Astrocyte (in vitro differentiated cells and primary cell): ENCODE data around the gene ZNF587. TPM values are rescaled to one million over a fixed set of nuclear protein-coding genes. Genes with fewer than 3 reads are reported as not detected.
"Not testable (repeated sequence)": the region's sequence is repeated elsewhere in the genome, so short reads cannot be mapped to it uniquely, and the experiment has no call there.

Experiments used
- DNase-seq: peaks from one replicate; pipeline ENCODE4 v3.0.0-alpha.2; 2010; ENCODE audit warnings: low read depth
- FAIRE-seq: peaks from 2 replicates; lab custom pipeline; 2011; peaks lifted over from hg19 to GRCh38; lab: Jason Lieb, UNC
- H2AFZ ChIP-seq: 2 replicates; pipeline ENCODE4 v1.6.0; 2012; ENCODE audit warnings: low read depth, low read length, inconsistent platforms
- H3K27ac ChIP-seq: 2 replicates; pipeline ENCODE4 v1.5.1; 2011; ENCODE audit warnings: low read depth, low read length, inconsistent platforms
- H3K27me3 ChIP-seq: 2 replicates; pipeline ENCODE4 v1.6.0; 2011; ENCODE audit warnings: low read length, inconsistent platforms; ENCODE audit not compliant: insufficient read depth
- H3K36me3 ChIP-seq: 2 replicates; pipeline ENCODE4 v1.5.1; 2011; ENCODE audit warnings: low read length, inconsistent platforms; ENCODE audit not compliant: insufficient read depth
- H3K4me1 ChIP-seq: 2 replicates; pipeline ENCODE4 v1.5.1; 2011; ENCODE audit warnings: low read length, inconsistent platforms; ENCODE audit not compliant: insufficient read depth
- H3K4me2 ChIP-seq: 2 replicates; pipeline ENCODE4 v1.6.0; 2012; ENCODE audit warnings: low read length, inconsistent platforms
- H3K4me3 ChIP-seq: 2 replicates; pipeline ENCODE4 v1.5.1; 2011; ENCODE audit warnings: low read depth, mild to moderate bottlenecking, low read length, inconsistent platforms; ENCODE audit not compliant: insufficient read depth
- H3K79me2 ChIP-seq: 2 replicates; pipeline ENCODE4 v1.6.0; 2012; ENCODE audit warnings: mild to moderate bottlenecking, low read length, inconsistent platforms; ENCODE audit not compliant: insufficient read depth
- H3K9ac ChIP-seq: 2 replicates; pipeline ENCODE4 v1.6.0; 2012; ENCODE audit warnings: mild to moderate bottlenecking, low read length, inconsistent platforms
- H3K9me3 ChIP-seq: 2 replicates; pipeline ENCODE4 v1.5.1; 2012; ENCODE audit warnings: low read depth, mild to moderate bottlenecking, low read length, inconsistent platforms; ENCODE audit not compliant: insufficient read depth
- H4K20me1 ChIP-seq: 2 replicates; pipeline ENCODE4 v1.6.0; 2012; ENCODE audit warnings: low read length, inconsistent platforms; ENCODE audit not compliant: insufficient read depth
- H3K27ac Mint-ChIP-seq: one replicate; pipeline ENCODE4 v1.8.0; 2021; ENCODE audit warnings: mild to moderate bottlenecking, mixed read lengths; ENCODE audit not compliant: unreplicated experiment
- H3K27me3 Mint-ChIP-seq: one replicate; pipeline ENCODE4 v1.8.0; 2021; ENCODE audit warnings: low read depth, mixed read lengths; ENCODE audit not compliant: unreplicated experiment
- H3K36me3 Mint-ChIP-seq: one replicate; pipeline ENCODE4 v1.8.0; 2021; ENCODE audit warnings: low read depth, mixed read lengths; ENCODE audit not compliant: unreplicated experiment
- H3K4me1 Mint-ChIP-seq: one replicate; pipeline ENCODE4 v1.8.0; 2021; ENCODE audit warnings: low read depth, mixed read lengths; ENCODE audit not compliant: unreplicated experiment
- H3K4me3 Mint-ChIP-seq: one replicate; pipeline ENCODE4 v1.8.0; 2021; ENCODE audit warnings: mild to moderate bottlenecking, moderate library complexity, mixed read lengths; ENCODE audit not compliant: unreplicated experiment
- H3K9me3 Mint-ChIP-seq: one replicate; pipeline ENCODE4 v1.8.0; 2021; ENCODE audit warnings: mild to moderate bottlenecking, mixed read lengths; ENCODE audit not compliant: unreplicated experiment
- EZH2 ChIP-seq: IDR thresholded peaks from 2 replicates; pipeline ENCODE4 v1.6.1; 2012; ENCODE audit warnings: mild to moderate bottlenecking, low read length, inconsistent platforms; ENCODE audit not compliant: insufficient read depth
- total RNA-seq: library from RNA; stranded (reverse); gene quantifications from 2 replicates; pipeline ENCODE4 v1.2.1, GENCODE V29; 2021
- TF ChIP-seq, protein P1 (sequence below): IDR thresholded peaks from 2 replicates; pipeline ENCODE4 v1.5.1; 2011; ENCODE audit warnings: low read depth, mild to moderate bottlenecking, inconsistent platforms, low read length, moderate library complexity; ENCODE audit not compliant: insufficient read depth

ZNF587 gene
- total RNA-seq, 1 donor from 2014 or later: 37.4 TPM

GRCh38 chr19:57803265-57803593 is 46.4 kb upstream of the ZNF587 start:
- Histone ChIP-seq H3K36me3 (peaks cover 13% of the 10 kb centered on the region), H3K4me3 (peak overlapping the region; percentile 96), H2AFZ (no peak overlapping the region), H3K4me2 (peak overlapping the region; percentile 99), H4K20me1 (no peaks in the 10 kb centered on the region), H3K27ac (peak overlapping the region; percentile 94), H3K9ac (peak overlapping the region; percentile 97), H3K79me2 (peaks cover 27% of the 10 kb centered on the region), H3K9me3 (no peaks in the 10 kb centered on the region), H3K27me3 (no peaks in the 10 kb centered on the region), H3K4me1 (peaks cover 11% of the 10 kb centered on the region)
- H3K36me3 Mint-ChIP-seq: peaks cover 22% of the 10 kb centered on the region
- peaks cover 33% of the 10 kb centered on the region for H3K4me1 Mint-ChIP-seq
- peak overlapping the region; percentile 99 for H3K27ac Mint-ChIP-seq
- peak overlapping the region; percentile 91 for H3K4me3 Mint-ChIP-seq
- DNase-seq (no peak), FAIRE-seq (no peak)
- no peaks in the 10 kb centered on the region for H3K27me3 Mint-ChIP-seq
- no peaks in the 10 kb centered on the region for H3K9me3 Mint-ChIP-seq
- no peak for TF ChIP-seq EZH2
- TF ChIP-seq, protein P1, sequence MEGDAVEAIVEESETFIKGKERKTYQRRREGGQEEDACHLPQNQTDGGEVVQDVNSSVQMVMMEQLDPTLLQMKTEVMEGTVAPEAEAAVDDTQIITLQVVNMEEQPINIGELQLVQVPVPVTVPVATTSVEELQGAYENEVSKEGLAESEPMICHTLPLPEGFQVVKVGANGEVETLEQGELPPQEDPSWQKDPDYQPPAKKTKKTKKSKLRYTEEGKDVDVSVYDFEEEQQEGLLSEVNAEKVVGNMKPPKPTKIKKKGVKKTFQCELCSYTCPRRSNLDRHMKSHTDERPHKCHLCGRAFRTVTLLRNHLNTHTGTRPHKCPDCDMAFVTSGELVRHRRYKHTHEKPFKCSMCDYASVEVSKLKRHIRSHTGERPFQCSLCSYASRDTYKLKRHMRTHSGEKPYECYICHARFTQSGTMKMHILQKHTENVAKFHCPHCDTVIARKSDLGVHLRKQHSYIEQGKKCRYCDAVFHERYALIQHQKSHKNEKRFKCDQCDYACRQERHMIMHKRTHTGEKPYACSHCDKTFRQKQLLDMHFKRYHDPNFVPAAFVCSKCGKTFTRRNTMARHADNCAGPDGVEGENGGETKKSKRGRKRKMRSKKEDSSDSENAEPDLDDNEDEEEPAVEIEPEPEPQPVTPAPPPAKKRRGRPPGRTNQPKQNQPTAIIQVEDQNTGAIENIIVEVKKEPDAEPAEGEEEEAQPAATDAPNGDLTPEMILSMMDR: no peak

DNA sequence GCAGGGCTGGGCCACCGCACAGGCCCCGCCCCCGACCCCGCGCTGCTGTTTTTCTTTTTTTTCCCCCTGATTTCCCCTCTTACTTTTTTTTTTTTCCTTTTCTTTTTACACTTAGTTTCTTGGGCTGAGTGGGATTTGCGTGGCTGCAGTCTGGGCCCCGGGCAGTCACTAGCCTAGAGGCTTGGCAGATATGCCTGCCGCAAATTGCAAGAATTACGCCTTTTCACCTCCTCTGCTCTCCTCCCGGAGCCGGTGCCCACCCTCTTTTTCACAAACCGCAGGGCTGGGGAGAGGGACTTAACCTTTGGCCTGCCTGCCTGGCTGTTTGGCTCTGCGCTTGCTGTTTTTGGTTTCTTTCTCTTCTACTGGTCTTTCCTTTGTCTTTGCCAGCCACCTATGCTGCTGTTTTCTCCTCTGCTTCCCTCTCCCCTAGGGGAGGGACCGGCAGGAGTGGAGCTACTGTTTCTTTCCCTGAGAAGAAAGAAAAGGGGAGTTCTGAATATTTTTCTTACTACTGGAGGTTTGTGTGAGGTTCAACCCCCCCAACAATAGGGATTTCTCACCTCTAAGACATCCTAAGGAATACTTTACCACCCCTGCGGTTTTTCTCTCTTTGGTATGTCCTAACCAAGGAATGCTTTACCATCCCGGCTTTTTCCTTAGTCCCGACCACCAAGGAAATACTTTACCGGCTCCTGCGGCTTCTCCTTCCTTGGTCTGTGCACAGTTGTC is 45.9 kb upstream of the ZNF587 start:
- H3K4me1 ChIP-seq: peaks cover 11% of the 10 kb centered on the region
- no peak for TF ChIP-seq EZH2
- TF ChIP-seq, protein P1: no peak
- H3K9me3 ChIP-seq: peaks cover 3% of the 10 kb centered on the region
- H3K4me3 ChIP-seq: peak overlapping the region; percentile 96
- DNase-seq (peak; percentile 99), FAIRE-seq (peak; percentile 9)
- H3K36me3 ChIP-seq: peaks cover 14% of the 10 kb centered on the region
- peak overlapping the region; percentile 97 for H3K9ac ChIP-seq
- Mint-ChIP-seq H3K4me3 (peak overlapping the region; percentile 91), H3K27ac (peak overlapping the region; percentile 99), H3K36me3 (peaks cover 25% of the 10 kb centered on the region), H3K4me1 (peaks cover 33% of the 10 kb centered on the region), H3K9me3 (no peaks in the 10 kb centered on the region), H3K27me3 (no peaks in the 10 kb centered on the region)
- peak overlapping the region; percentile 94 for H3K27ac ChIP-seq
- no peaks in the 10 kb centered on the region for H3K27me3 ChIP-seq
- H3K79me2 ChIP-seq: peaks cover 27% of the 10 kb centered on the region
- no peaks in the 10 kb centered on the region for H4K20me1 ChIP-seq
- H3K4me2 ChIP-seq: peak overlapping the region; percentile 99
- H2AFZ ChIP-seq: peak overlapping the region; percentile 81

GRCh38 chr19:57807541-57807940 is 42.1 kb upstream of the ZNF587 start:
- Mint-ChIP-seq H3K9me3 (no peaks in the 10 kb centered on the region), H3K4me3 (no peak overlapping the region), H3K27ac (peak overlapping the region; percentile 53), H3K36me3 (peaks cover 27% of the 10 kb centered on the region), H3K27me3 (no peaks in the 10 kb centered on the region), H3K4me1 (peaks cover 20% of the 10 kb centered on the region)
- no peak overlapping the region for H2AFZ ChIP-seq
- FAIRE-seq (no peak), DNase-seq (no peak)
- H3K9ac ChIP-seq: no peak overlapping the region
- H3K27me3 ChIP-seq: no peaks in the 10 kb centered on the region
- no peaks in the 10 kb centered on the region for H4K20me1 ChIP-seq
- peaks cover 12% of the 10 kb centered on the region for H3K36me3 ChIP-seq
- H3K9me3 ChIP-seq: peaks cover 3% of the 10 kb centered on the region
- no peak overlapping the region for H3K4me3 ChIP-seq
- H3K4me2 ChIP-seq: no peak overlapping the region
- peaks cover 10% of the 10 kb centered on the region for H3K79me2 ChIP-seq
- H3K4me1 ChIP-seq: peaks cover 8% of the 10 kb centered on the region
- H3K27ac ChIP-seq: no peak overlapping the region
- TF ChIP-seq EZH2: no peak
- TF ChIP-seq, protein P1: no peak

DNA sequence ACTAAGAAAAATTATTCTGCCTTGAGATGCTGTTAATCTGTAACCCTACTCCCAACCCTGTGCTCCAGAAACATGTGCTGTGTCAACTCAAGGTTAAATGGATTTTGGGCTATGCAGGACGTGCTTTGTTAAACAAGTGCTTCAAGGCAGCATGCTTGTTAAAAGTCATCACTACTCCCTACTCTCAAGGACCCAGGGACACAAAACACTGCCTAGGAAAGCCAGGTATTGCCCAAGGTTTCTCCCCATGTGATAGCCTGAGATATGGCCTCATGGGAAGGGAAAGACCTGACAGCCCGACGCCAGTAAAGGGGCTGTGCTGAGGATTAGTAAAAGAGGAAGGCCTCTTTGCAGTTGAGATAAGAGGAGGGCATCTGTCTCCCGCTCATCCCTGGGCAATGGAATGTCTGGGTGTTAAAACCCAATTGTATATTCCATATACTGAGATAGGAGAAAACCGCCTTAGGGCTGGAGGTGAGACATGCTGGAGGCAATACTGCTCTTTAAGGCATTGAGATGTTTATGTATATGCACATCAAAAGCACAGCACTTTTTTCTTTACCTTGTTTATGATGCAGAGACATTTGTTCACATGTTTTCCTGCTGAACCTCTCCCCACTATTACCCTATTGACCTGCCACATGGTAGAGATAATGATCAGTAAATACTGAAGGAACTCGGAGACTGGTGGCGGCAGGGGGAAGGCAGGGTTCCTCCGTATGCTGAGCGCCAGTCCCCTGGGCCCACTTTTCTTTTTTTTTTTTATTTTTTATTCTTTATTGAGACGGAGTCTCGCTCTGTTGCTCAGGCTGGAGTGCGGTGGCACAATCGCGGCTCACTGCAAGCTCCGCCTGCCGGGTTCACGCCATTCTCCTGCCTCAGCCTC is 39.0 kb upstream of the ZNF587 start:
- FAIRE-seq, H3K27me3 Mint-ChIP-seq, H3K4me2 ChIP-seq, H3K27ac Mint-ChIP-seq, DNase-seq, H4K20me1 ChIP-seq, H3K27me3 ChIP-seq, H3K27ac ChIP-seq, H3K9ac ChIP-seq, H3K4me3 ChIP-seq, H3K4me1 ChIP-seq, H3K9me3 ChIP-seq, H2AFZ ChIP-seq, H3K4me3 Mint-ChIP-seq, H3K9me3 Mint-ChIP-seq: not testable (repeated sequence)
- Histone ChIP-seq H3K79me2 (peaks cover 17% of the 10 kb centered on the region), H3K36me3 (peaks cover 12% of the 10 kb centered on the region)
- Mint-ChIP-seq H3K36me3 (peaks cover 24% of the 10 kb centered on the region), H3K4me1 (peaks cover 18% of the 10 kb centered on the region)
